ENCODE results near the gene ZNF606.

ZNF606 gene

GRCh38 chr19:57934820-57935665, 67.6 kb downstream of the ZNF606 start, which contains the start of gene ZNF418:
TSS of gene ZNF418 (minus strand) at chr19:57935402. CDS start at chr19:57933822, 1,580 bp downstream.
- DNase-seq (ENCODE audit: low read depth in 3 of 3, low spot score in 1 of 3) = no peak

- no peak for DNase-seq (ENCODE audit: low read depth in 3 of 3, low spot score in 1 of 3)
Measured at GRCh38 chr19:57927587-57927986, 75.0 kb downstream of the ZNF606 start.

Data from stimulated activated CD4-positive, alpha-beta T cell treated with anti-CD3 and anti-CD28 coated beads, TNF-alpha, amount 100 ng/mL, for 1 hour (primary cell).